Measurements from ENCODE around the gene NEK2. TPM values are rescaled to one million over a fixed set of nuclear protein-coding genes. Genes with fewer than 3 reads are reported as not detected.

NEK2 gene
- total and polyA plus RNA-seq, 8 donors = 1.5 to 6.1 (median 4.6) TPM; not detected in 3

GRCh38 chr1:211632117-211632807 is 43.2 kb downstream of the NEK2 start:
- TF ChIP-seq EP300 (IDR thresholded peaks at IDR 0.05) (no peak), POLR2AphosphoS5 (IDR thresholded peaks at IDR 0.05) (no peak), POLR2A (IDR thresholded peaks at IDR 0.05) (no peak), CTCF (IDR thresholded peaks at IDR 0.05) (no peak)
- Histone ChIP-seq H3K4me1 (peaks cover 0 to 12% (median 5%) of the 10 kb centered on the region in 4 donors), H3K4me3 (no peak overlapping the region), H3K36me3 (no peaks in the 10 kb centered on the region), H3K27me3 (no peaks in the 10 kb centered on the region), H3K9me3 (no peaks in the 10 kb centered on the region), H3K27ac (peak overlapping the region in 2 of 5 donors; percentile 35 to 58)
- intact Hi-C loops (cut with DNase I; ENCODE audit: low total_unique reads) = no loop called here
- no peak for DNase-seq
- WGBS, 5 donors = 80 to 91% (median 85%) methylated on average over 13 to 16 of the region's 16 CpGs

GRCh38 chr1:211631168-211631567 is 44.3 kb downstream of the NEK2 start:
- no peak overlapping the region for H3K4me3 ChIP-seq
- 88 to 99% (median 93%) methylated on average over 6 of the region's 6 CpGs for WGBS, 5 donors
- no peaks in the 10 kb centered on the region for H3K9me3 ChIP-seq
- intact Hi-C loops (cut with DNase I; ENCODE audit: low total_unique reads) = no loop called here
- H3K36me3 ChIP-seq = no peaks in the 10 kb centered on the region
- no peak overlapping the region for H3K27ac ChIP-seq
- peaks cover 0 to 12% (median 5%) of the 10 kb centered on the region in 4 donors for H3K4me1 ChIP-seq
- DNase-seq = no peak
- H3K27me3 ChIP-seq = no peaks in the 10 kb centered on the region
- TF ChIP-seq POLR2A (IDR thresholded peaks at IDR 0.05) (no peak), CTCF (IDR thresholded peaks at IDR 0.05) (no peak), POLR2AphosphoS5 (IDR thresholded peaks at IDR 0.05) (no peak), EP300 (IDR thresholded peaks at IDR 0.05) (no peak)

- intact Hi-C loops (cut with DNase I; ENCODE audit: low total_unique reads) = no loop called here
- 40 to 66% (median 42%) methylated on average over 8 to 17 of the region's 17 CpGs for WGBS, 5 donors
- Histone ChIP-seq H3K27ac (no peak overlapping the region), H3K4me1 (peaks cover 0 to 12% (median 5%) of the 10 kb centered on the region in 4 donors), H3K36me3 (no peaks in the 10 kb centered on the region), H3K9me3 (no peaks in the 10 kb centered on the region), H3K27me3 (no peaks in the 10 kb centered on the region), H3K4me3 (no peak overlapping the region)
- TF ChIP-seq POLR2A (IDR thresholded peaks at IDR 0.05) = no peak
- no peak for TF ChIP-seq EP300 (IDR thresholded peaks at IDR 0.05)
- TF ChIP-seq POLR2AphosphoS5 (IDR thresholded peaks at IDR 0.05) = no peak
- TF ChIP-seq CTCF (IDR thresholded peaks at IDR 0.05) = no peak
- peak in 1 of 2 donors; percentile 61 for DNase-seq
These were observed 45.0 kb downstream of the NEK2 start for GRCh38 chr1:211630236-211631081.

- Histone ChIP-seq H3K36me3 (no peaks in the 10 kb centered on the region), H3K4me1 (peaks cover 0 to 11% (median 5%) of the 10 kb centered on the region in 4 donors), H3K9me3 (no peaks in the 10 kb centered on the region), H3K27me3 (no peaks in the 10 kb centered on the region), H3K4me3 (no peak overlapping the region), H3K27ac (no peak overlapping the region)
- WGBS, 5 donors = 60 to 73% (median 70%) methylated on average over 4 of the region's 4 CpGs
- intact Hi-C loops (cut with DNase I; ENCODE audit: low total_unique reads) = no loop called here
- TF ChIP-seq POLR2AphosphoS5 (IDR thresholded peaks at IDR 0.05) (no peak), EP300 (IDR thresholded peaks at IDR 0.05) (no peak), POLR2A (IDR thresholded peaks at IDR 0.05) (no peak), CTCF (IDR thresholded peaks at IDR 0.05) (no peak)
- no peak for DNase-seq
These were observed 47.0 kb downstream of the NEK2 start for GRCh38 chr1:211628417-211628816.
